Skeletal muscle satellite cell (primary cell): ENCODE data around the gene NOSIP.

Source experiments
- H3K27me3 ChIP-seq: 2 replicates; pipeline ENCODE4 v1.7.0; 2013; ENCODE audit warnings: low read length; ENCODE audit not compliant: control insufficient read depth, insufficient read depth
- H3K36me3 ChIP-seq: 2 replicates; pipeline ENCODE4 v1.7.0; 2013; ENCODE audit warnings: mild to moderate bottlenecking, control low read depth, low read length; ENCODE audit not compliant: insufficient read depth
- H3K4me1 ChIP-seq: 2 replicates; pipeline ENCODE4 v1.7.0; 2013; ENCODE audit warnings: low read length; ENCODE audit not compliant: control insufficient read depth, insufficient read depth
- H3K4me2 ChIP-seq: 2 replicates; pipeline ENCODE4 v1.7.0; 2013; ENCODE audit warnings: mild to moderate bottlenecking, low read length
- H3K4me3 ChIP-seq: 2 replicates; pipeline ENCODE4 v1.7.0; 2013; ENCODE audit warnings: low read length
- H3K9ac ChIP-seq: 2 replicates; pipeline ENCODE4 v1.7.0; 2013; ENCODE audit warnings: mild to moderate bottlenecking, low read depth, low read length, moderate library complexity
- H3K9me3 ChIP-seq: replicated peaks from 2 replicates; pipeline ENCODE4 v1.7.0; 2013; ENCODE audit warnings: mild to moderate bottlenecking, control low read depth, low read length

Gene NOSIP

GRCh38 chr19:49538643-49539042 lies 41.7 kb downstream of the NOSIP start:
- Histone ChIP-seq H3K36me3 (peaks cover 65% of the 10 kb centered on the region), H3K4me1 (peaks cover 8% of the 10 kb centered on the region), H3K4me2 (no peak overlapping the region), H3K9ac (no peak overlapping the region), H3K9me3 (no peaks in the 10 kb centered on the region), H3K4me3 (no peak overlapping the region), H3K27me3 (no peaks in the 10 kb centered on the region)

DNA sequence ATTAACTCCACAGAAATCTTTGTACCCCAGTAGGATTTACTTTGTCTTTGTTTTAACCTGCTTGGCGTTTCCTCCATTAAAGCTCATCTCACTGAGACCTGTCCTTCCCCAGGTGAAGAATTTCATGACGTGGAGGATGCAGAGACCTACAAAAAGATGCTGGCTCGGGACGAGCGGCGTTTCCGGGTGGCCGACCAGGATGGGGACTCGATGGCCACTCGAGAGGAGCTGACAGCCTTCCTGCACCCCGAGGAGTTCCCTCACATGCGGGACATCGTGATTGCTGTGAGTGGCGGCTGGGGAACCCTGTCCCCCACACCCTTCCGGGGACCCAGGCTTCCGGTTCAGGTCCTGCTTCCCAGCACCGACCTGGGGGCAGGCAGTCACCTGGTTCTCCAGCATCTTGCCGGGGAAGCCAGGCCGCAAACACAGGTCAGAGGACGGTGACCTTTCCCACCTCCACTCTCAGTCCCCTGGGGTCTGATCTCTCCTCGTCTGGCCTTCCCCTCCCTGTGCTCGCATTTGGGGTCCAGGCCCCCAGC lies 43.4 kb downstream of the NOSIP start:
- Histone ChIP-seq H3K9ac (no peak overlapping the region), H3K4me3 (no peak overlapping the region), H3K27me3 (no peaks in the 10 kb centered on the region), H3K4me1 (peaks cover 17% of the 10 kb centered on the region), H3K36me3 (peaks cover 58% of the 10 kb centered on the region), H3K9me3 (no peaks in the 10 kb centered on the region), H3K4me2 (no peak overlapping the region)

DNA sequence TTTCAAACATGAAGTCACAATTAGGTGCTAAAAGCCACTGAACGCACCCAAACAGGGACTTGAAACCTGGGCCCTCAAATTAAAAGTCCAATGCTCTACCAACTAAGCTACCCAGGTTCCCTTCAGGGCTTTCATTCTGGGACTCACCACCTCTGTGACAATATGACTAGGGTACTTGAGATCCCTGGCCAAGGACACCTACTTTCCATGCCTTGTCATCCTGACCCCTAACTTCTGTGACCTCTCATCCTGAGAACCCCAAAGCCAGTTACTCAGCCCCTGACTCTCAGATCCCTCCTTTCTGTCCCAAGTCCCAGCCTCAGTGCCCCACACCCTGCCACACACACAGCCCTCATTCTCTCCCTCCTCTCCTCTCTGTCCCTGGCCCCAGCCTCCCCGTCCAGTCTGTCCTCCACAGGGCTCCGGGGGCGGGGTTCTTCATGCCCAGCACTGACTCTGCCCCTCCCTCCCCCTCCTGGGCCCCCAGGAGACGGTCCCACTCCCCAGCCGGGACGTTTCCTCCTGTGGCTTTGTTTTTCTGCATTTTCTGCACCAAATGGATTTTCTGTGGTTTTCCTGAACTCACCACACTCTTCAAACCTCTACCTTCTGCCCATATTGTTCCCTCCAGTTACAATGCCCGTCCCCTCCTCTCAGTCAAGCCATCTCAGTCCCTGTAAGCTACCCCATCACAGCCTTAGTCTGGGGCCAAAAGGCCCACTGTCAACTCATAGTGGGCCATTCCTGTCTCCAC lies 45.5 kb downstream of the NOSIP start:
- Histone ChIP-seq H3K4me2 (no peak overlapping the region), H3K9ac (peak overlapping the region; percentile 27), H3K9me3 (no peaks in the 10 kb centered on the region), H3K4me1 (peaks cover 17% of the 10 kb centered on the region), H3K4me3 (no peak overlapping the region), H3K36me3 (peaks cover 54% of the 10 kb centered on the region), H3K27me3 (no peaks in the 10 kb centered on the region)

DNA sequence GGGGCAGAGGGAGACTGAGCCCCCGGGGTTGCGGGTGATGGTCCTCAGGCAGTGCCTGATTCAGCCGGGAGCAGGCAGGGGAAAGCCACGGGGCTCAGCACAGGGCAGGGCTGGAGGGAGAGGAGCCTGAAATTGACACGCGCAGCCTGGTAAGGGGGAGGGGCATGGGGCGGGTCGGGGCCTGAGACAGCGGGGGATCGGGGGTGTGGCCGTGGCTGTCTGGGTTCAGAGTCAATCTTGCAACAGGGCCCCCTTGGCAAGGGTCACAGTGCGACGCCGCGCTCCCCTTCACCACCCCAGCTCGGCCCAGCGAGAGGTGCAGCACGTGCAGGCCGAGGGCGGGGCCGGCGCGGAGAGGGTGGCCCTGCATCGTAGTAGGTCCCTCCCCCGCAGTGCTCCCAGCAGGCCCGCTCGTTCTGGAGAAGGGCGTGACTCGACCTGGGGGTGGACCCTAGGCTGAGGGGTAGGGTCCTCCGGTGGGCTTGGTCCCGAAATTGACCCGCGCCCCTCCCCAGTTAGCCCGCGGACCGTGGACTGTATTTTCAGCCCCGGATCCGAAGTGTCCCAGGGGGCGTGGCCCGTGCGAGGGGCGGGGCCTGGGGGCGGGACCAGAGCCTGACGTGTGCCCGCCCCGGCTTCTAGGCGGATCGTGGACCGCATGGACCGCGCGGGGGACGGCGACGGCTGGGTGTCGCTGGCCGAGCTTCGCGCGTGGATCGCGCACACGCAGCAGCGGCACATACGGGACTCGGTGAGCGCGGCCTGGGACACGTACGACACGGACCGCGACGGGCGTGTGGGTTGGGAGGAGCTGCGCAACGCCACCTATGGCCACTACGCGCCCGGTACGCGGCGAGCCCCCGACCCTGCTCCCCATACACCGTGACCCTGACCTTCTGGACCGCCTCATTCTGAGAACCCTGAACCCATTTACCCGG lies 46.5 kb downstream of the NOSIP start:
- peak overlapping the region; percentile 94 for H3K4me2 ChIP-seq
- H3K27me3 ChIP-seq = no peaks in the 10 kb centered on the region
- H3K4me3 ChIP-seq = peak overlapping the region; percentile 76
- no peaks in the 10 kb centered on the region for H3K9me3 ChIP-seq
- H3K4me1 ChIP-seq = peaks cover 21% of the 10 kb centered on the region
- H3K9ac ChIP-seq = peak overlapping the region; percentile 46
- H3K36me3 ChIP-seq = peaks cover 47% of the 10 kb centered on the region

- H3K4me2 ChIP-seq = no peak overlapping the region
- H3K9ac ChIP-seq = no peak overlapping the region
- peaks cover 31% of the 10 kb centered on the region for H3K36me3 ChIP-seq
- no peaks in the 10 kb centered on the region for H3K9me3 ChIP-seq
- no peaks in the 10 kb centered on the region for H3K27me3 ChIP-seq
- H3K4me3 ChIP-seq = no peak overlapping the region
- H3K4me1 ChIP-seq = peaks cover 31% of the 10 kb centered on the region
Observed at GRCh38 chr19:49530708-49531107, 49.6 kb downstream of the NOSIP start.

DNA sequence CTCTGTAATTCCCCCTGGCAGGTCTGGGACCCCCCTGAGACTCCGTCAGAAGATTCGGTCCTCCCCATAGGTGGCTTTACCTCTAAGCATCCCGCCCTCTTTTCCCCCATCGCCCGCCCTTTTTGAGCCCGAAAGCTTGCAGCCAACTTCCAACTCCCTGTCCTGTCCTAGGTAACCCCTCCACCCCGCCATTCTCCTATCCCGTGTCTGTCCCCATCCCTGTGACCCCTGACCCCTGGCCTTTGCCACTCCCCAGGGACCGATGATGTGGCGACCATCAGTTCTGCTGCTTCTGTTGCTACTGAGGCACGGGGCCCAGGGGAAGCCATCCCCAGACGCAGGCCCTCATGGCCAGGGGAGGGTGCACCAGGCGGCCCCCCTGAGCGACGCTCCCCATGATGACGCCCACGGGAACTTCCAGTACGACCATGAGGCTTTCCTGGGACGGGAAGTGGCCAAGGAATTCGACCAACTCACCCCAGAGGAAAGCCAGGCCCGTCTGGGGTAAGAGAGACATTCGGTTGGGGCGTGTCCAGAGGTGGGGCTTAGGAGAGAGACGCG lies 52.1 kb downstream of the NOSIP start:
- peak overlapping the region; percentile 89 for H3K9ac ChIP-seq
- no peaks in the 10 kb centered on the region for H3K27me3 ChIP-seq
- peaks cover 18% of the 10 kb centered on the region for H3K36me3 ChIP-seq
- no peaks in the 10 kb centered on the region for H3K9me3 ChIP-seq
- peak overlapping the region; percentile 82 for H3K4me3 ChIP-seq
- peak overlapping the region; percentile 94 for H3K4me2 ChIP-seq
- H3K4me1 ChIP-seq = peaks cover 20% of the 10 kb centered on the region

DNA sequence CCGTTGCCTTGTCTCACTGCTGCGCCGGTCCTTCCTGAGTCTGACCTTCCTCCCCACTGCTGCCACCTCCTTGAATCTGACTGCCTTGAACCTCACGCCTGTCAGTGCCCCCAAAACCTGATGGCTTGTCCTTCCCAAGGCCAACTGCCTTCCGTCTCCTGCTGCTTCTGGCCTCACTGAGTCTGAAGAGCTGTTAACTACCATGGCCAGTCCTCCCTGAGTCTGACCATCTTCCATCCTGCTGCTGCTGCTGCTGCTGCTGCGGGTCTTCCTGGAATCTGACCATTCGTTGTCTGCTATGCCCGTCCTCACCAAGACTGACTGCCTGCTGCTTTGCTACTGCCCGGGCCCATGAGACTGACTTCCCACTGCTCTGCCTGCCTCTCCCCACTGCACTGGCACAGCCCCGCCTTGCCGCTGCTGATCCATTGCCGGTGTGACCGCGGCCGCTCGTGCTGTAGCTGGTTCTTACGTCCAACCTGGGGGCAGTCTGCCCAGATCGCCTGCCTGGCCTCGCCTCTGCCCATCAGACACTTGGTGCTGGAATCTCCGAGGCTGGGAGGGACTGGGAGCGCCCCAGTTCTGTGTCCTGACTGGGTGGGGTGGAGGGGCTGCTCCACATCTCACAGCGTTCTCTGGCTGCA lies 55.4 kb downstream of the NOSIP start:
- H3K4me3 ChIP-seq = no peak overlapping the region
- no peaks in the 10 kb centered on the region for H3K9me3 ChIP-seq
- no peaks in the 10 kb centered on the region for H3K27me3 ChIP-seq
- H3K9ac ChIP-seq = no peak overlapping the region
- no peak overlapping the region for H3K4me2 ChIP-seq
- H3K4me1 ChIP-seq = peaks cover 14% of the 10 kb centered on the region
- H3K36me3 ChIP-seq = peaks cover 8% of the 10 kb centered on the region

DNA sequence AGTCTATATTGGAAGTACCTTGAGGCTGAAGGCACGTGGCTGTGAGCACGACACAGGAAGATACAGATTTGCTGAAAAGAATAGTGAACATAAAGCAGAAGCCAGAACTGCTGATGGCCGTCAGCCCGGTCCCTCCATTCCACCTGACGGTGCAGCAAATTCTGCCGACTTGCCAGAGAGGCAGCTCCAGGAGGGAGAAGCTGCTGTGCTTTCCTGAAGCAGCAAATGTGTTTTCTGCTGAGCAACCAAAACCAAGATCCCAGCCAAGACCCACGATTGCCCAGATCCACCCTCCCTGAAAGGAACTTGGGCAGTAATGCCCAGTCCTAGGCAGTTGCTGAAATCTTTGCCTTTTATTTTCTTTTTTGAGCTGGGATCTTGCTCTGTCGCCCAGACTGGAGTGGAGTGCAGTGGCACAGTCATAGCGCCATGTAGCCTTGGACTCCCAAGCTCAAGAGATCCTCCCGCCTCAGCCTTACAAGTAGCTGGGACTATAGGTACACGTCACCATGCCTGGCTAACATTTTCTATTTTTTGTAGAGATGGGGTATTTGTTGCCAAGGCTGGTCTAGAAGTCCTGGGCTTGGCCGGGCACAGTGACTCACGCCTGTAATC lies 59.5 kb downstream of the NOSIP start:
- peaks cover 7% of the 10 kb centered on the region for H3K36me3 ChIP-seq
- H3K27me3 ChIP-seq = no peaks in the 10 kb centered on the region
- no peak overlapping the region for H3K4me2 ChIP-seq
- no peak overlapping the region for H3K9ac ChIP-seq
- no peak overlapping the region for H3K4me3 ChIP-seq
- H3K4me1 ChIP-seq = no peaks in the 10 kb centered on the region
- H3K9me3 ChIP-seq = no peaks in the 10 kb centered on the region

GRCh38 chr19:49518033-49518432 lies 62.3 kb downstream of the NOSIP start:
- Histone ChIP-seq H3K4me1 (no peaks in the 10 kb centered on the region), H3K27me3 (no peaks in the 10 kb centered on the region), H3K36me3 (peaks cover 8% of the 10 kb centered on the region), H3K4me2 (no peak overlapping the region), H3K9ac (no peak overlapping the region), H3K9me3 (no peaks in the 10 kb centered on the region), H3K4me3 (no peak overlapping the region)

DNA sequence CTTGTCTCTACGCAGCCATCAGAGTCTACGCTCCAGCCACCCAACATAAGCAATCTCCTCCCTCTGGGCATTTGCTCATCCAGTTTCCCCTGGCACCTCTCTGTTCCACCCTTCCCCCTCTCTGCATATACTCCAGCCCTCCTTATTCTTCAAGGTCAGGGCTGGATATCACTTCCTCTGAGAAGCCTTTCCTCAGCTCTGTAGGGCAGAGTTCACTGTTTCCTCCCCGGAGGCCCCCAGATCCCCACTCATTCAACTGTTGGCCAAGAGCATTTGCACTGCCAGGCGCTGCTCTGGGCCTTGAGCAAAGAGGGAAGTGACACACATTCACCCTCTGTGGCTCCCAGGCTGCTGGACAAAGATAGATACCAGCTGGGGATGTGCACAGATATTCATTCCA lies 64.6 kb downstream of the NOSIP start:
- Histone ChIP-seq H3K27me3 (no peaks in the 10 kb centered on the region), H3K4me1 (peaks cover 11% of the 10 kb centered on the region), H3K4me2 (no peak overlapping the region), H3K4me3 (no peak overlapping the region), H3K9me3 (no peaks in the 10 kb centered on the region), H3K36me3 (peaks cover 7% of the 10 kb centered on the region), H3K9ac (no peak overlapping the region)
